Measurements from ENCODE around the gene VPS9D1.

- TF ChIP-seq EZH2phosphoT487 (IDR thresholded peaks at IDR 0.05; ENCODE audit: insufficient read depth, low read depth) (no peak), EZH2 (IDR thresholded peaks at IDR 0.05; ENCODE audit: insufficient read depth, poor library complexity, severe bottlenecking) (no peak)
These were observed 19.0 kb downstream of the VPS9D1 start, which contains the start of gene SPATA2L for GRCh38 chr16:89701425-89702406.
